ENCODE results near the gene DTNA. TPM values are rescaled to one million over a fixed set of nuclear protein-coding genes. Genes with fewer than 3 reads are reported as not detected.

The DTNA gene
- total RNA-seq, 1 donor from 2014 or later: 1.6 TPM

DNA sequence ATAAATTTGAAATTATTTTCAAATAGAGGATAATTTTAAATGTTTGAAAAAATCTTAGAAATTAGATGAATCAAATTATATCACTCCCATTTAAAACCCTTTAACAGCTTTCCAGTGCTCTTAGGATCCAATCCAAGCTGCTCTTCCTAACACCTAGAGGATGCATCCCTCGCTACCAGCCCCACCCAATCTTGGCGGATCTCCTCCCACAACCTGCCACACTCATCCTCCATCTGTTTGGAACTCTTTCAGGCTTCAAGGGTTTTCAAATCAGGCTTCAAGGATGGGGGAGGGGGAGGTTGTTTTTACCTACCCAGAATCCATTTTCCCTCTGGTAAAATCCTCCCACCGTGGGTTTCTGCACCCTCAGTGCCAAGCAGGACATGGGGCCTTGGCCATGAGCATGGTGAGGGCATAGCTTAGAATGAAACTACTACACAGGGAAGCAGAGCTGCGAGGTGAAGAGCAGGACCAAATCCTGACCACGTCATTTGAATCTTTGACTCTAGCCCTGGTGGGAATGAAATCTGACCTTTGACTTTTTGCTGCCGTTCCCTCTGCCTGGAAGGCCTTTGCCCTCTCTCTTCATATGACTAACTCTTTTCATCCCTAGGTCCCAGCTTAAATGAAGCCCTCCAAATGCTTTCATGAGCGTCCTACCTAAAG, 218.1 kb downstream of the DTNA start:
- TF ChIP-seq, protein P1, sequence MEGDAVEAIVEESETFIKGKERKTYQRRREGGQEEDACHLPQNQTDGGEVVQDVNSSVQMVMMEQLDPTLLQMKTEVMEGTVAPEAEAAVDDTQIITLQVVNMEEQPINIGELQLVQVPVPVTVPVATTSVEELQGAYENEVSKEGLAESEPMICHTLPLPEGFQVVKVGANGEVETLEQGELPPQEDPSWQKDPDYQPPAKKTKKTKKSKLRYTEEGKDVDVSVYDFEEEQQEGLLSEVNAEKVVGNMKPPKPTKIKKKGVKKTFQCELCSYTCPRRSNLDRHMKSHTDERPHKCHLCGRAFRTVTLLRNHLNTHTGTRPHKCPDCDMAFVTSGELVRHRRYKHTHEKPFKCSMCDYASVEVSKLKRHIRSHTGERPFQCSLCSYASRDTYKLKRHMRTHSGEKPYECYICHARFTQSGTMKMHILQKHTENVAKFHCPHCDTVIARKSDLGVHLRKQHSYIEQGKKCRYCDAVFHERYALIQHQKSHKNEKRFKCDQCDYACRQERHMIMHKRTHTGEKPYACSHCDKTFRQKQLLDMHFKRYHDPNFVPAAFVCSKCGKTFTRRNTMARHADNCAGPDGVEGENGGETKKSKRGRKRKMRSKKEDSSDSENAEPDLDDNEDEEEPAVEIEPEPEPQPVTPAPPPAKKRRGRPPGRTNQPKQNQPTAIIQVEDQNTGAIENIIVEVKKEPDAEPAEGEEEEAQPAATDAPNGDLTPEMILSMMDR (IDR thresholded peaks at IDR 0.05; ENCODE audit: insufficient read depth, low read length, severe bottlenecking): no peak
- Histone ChIP-seq H3K27me3 (ENCODE audit: control insufficient read depth, insufficient read depth, low read length) (no peaks in the 10 kb centered on the region), H3K36me3 (ENCODE audit: control insufficient read depth, insufficient read depth, low read length) (no peaks in the 10 kb centered on the region), H3K4me3 (ENCODE audit: low read depth, low read length) (no peak overlapping the region)
- FAIRE-seq (peak; percentile 85), DNase-seq (ENCODE audit: low read depth) (no peak)

DNA sequence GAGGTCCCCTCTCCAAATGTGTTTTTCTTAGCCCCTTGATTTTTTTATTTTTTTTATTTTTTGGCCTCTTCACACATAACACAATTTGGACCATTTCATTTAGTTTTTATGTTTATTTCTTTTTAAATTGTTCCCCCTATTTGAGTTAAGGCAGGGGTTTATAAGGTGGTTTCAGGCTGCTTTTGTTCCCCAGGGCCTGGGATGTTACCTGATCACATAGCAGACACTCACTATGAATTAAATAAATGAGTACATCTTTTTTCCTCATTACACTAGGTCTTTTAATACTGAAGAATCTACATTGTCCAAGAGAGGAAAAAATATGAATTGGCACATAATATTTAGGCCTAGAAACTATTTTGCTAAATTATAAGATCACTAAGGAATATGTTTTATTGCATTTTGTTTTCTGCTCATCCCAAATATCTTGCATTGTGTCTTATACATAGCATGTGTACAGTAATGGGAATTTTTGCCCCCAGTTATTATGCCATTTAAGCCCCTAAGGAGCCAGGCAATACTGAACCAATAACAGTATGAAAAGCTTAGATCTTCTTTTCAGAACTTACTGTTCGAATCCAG, 218.7 kb downstream of the DTNA start:
- TF ChIP-seq, protein P1 (IDR thresholded peaks at IDR 0.05; ENCODE audit: insufficient read depth, low read length, severe bottlenecking): no peak
- Histone ChIP-seq H3K4me3 (ENCODE audit: low read depth, low read length) (no peak overlapping the region), H3K27me3 (ENCODE audit: control insufficient read depth, insufficient read depth, low read length) (no peaks in the 10 kb centered on the region), H3K36me3 (ENCODE audit: control insufficient read depth, insufficient read depth, low read length) (no peaks in the 10 kb centered on the region)
- no peak for DNase-seq (ENCODE audit: low read depth)
- no peak for FAIRE-seq

DNA sequence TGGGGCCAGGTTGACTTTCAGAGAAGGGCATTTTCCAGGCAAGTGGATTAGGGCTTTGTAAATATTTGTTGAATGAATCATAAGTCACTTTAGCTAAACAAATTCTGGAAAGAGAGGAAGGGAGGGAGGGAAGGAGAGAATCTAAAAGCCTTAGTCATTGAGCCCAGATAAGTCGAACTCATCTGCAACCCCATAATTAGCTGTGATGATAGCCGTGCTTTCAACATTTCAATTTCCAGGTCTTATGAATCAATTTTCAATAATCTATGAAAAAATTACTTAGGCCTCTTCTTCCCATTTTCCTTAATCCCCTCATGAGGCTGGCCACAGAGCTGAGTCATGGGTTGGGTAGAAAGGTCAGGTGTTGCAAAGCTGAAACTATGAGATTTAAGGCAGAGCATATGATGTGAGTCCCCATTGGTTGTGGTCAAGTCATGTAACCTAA, 219.3 kb downstream of the DTNA start:
- DNase-seq (ENCODE audit: low read depth): peak; percentile 75
- no peak overlapping the region for H3K4me3 ChIP-seq (ENCODE audit: low read depth, low read length)
- FAIRE-seq: no peak
- no peaks in the 10 kb centered on the region for H3K36me3 ChIP-seq (ENCODE audit: control insufficient read depth, insufficient read depth, low read length)
- no peaks in the 10 kb centered on the region for H3K27me3 ChIP-seq (ENCODE audit: control insufficient read depth, insufficient read depth, low read length)
- TF ChIP-seq, protein P1 (IDR thresholded peaks at IDR 0.05; ENCODE audit: insufficient read depth, low read length, severe bottlenecking): no peak

DNA sequence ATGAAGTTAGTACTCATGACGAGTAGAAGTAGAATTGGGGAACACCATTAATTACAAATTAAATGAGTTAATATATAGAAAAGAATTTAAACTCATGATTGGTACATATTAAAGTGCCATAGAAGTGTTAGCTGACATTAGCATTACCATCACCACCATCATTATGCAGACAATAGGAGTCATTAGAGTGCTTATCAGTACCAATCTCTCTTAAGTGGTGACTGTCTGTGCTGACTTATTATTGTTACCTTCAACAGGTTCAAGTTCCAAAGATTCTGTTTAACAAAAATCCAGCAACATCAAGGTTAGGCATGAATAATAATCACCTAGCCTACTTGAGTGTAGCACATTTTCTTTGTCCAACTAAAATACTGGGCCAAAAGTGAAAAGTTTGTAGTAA, 222.3 kb downstream of the DTNA start:
- Histone ChIP-seq H3K4me3 (ENCODE audit: low read depth, low read length) (no peak overlapping the region), H3K27me3 (ENCODE audit: control insufficient read depth, insufficient read depth, low read length) (no peaks in the 10 kb centered on the region), H3K36me3 (ENCODE audit: control insufficient read depth, insufficient read depth, low read length) (no peaks in the 10 kb centered on the region)
- DNase-seq (ENCODE audit: low read depth): no peak
- TF ChIP-seq, protein P1 (IDR thresholded peaks at IDR 0.05; ENCODE audit: insufficient read depth, low read length, severe bottlenecking): no peak
- no peak for FAIRE-seq

DNA sequence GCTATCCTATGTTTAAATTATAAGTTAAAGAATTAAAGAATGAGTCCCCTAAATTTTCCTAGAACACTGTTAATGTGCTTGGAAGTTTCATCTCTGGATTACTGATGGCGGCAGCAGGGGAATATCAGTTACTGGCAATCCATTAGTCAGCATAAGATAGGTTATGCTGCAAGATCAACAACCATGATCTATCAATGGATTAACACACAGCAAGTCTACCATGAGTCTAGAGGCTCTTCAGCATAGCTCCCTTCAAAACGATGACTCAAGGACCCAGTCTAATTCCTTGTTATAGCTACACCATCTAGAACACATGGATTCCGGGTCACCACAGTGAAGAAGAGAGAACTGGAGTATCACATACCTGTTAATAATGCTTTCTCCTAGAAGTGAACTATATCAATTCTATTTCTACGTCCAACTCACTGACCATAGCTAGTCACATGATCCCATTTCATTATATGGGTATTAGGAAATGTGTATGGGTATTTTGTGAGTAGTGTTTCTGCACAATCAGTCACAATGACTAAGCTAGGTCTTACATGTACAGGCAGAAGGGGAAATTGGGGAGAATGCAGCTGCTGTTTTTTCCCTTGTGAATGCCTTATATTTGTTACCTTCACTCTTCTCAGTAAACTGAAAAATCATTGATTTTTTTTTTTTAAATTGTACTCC, 222.8 kb downstream of the DTNA start:
- DNase-seq (ENCODE audit: low read depth) (peak; percentile 73), FAIRE-seq (no peak)
- Histone ChIP-seq H3K27me3 (ENCODE audit: control insufficient read depth, insufficient read depth, low read length) (no peaks in the 10 kb centered on the region), H3K36me3 (ENCODE audit: control insufficient read depth, insufficient read depth, low read length) (no peaks in the 10 kb centered on the region), H3K4me3 (ENCODE audit: low read depth, low read length) (no peak overlapping the region)
- TF ChIP-seq, protein P1 (IDR thresholded peaks at IDR 0.05; ENCODE audit: insufficient read depth, low read length, severe bottlenecking): no peak
